HG02678 (cell line): ENCODE data around the gene VWC2.

ENCODE experiments used
- ATAC-seq: cut with Tn5 transposase; IDR thresholded peaks from one replicate; pipeline ENCODE4 v1.9.1; 2021; ENCODE audit warnings: mild to moderate bottlenecking, moderate library complexity; ENCODE audit not compliant: unreplicated experiment

The VWC2 gene

GRCh38 chr7:49773218-49773935, at the start of gene VWC2:
Gene VWC2, plus strand, starts transcription at chr7:49773638. Its CDS starts 1,798 bp downstream, at chr7:49775436.
- ATAC-seq, result no peak

GRCh38 chr7:49724071-49724470, 49.4 kb upstream of the VWC2 start:
- no peak for ATAC-seq

- no peak for ATAC-seq
These were observed 41.6 kb upstream of the VWC2 start for GRCh38 chr7:49731836-49732235.

- ATAC-seq, result no peak
These were observed 10.8 kb upstream of the VWC2 start for GRCh38 chr7:49762666-49763065.

GRCh38 chr7:49763791-49764190, 9.6 kb upstream of the VWC2 start:
- no peak for ATAC-seq

GRCh38 chr7:49766966-49767365, 6.5 kb upstream of the VWC2 start:
- ATAC-seq, result peak; percentile 88

- no peak for ATAC-seq
These were observed 5.7 kb upstream of the VWC2 start for GRCh38 chr7:49767719-49768118.

GRCh38 chr7:49768254-49768653, 5.2 kb upstream of the VWC2 start:
- ATAC-seq, result no peak

- no peak for ATAC-seq
These were observed 4.6 kb upstream of the VWC2 start for GRCh38 chr7:49768835-49769234.

- no peak for ATAC-seq
These were observed 4.1 kb upstream of the VWC2 start for GRCh38 chr7:49769285-49769857.

GRCh38 chr7:49770838-49771237, 2.6 kb upstream of the VWC2 start:
- no peak for ATAC-seq

GRCh38 chr7:49771427-49772176, 1.8 kb upstream of the VWC2 start:
- peak; percentile 16 for ATAC-seq

- ATAC-seq, result no peak
These were observed 571 bp upstream of the VWC2 start for GRCh38 chr7:49772916-49773217.

GRCh38 chr7:49773936-49774458, 559 bp downstream of the VWC2 start:
- no peak for ATAC-seq

GRCh38 chr7:49774459-49775064, 1.1 kb downstream of the VWC2 start:
- no peak for ATAC-seq

- no peak for ATAC-seq
These were observed 1.9 kb downstream of the VWC2 start for GRCh38 chr7:49775065-49775948.

GRCh38 chr7:49775949-49776443, 2.6 kb downstream of the VWC2 start:
- no peak for ATAC-seq

GRCh38 chr7:49776994-49777393, 3.6 kb downstream of the VWC2 start:
- ATAC-seq, result no peak

GRCh38 chr7:49778731-49779270, 5.4 kb downstream of the VWC2 start:
- ATAC-seq, result no peak

GRCh38 chr7:49780953-49781352, 7.5 kb downstream of the VWC2 start:
- ATAC-seq, result no peak
